WTC11 (cell line): Measurements from ENCODE around the gene MED27. TPM values are rescaled to one million over a fixed set of nuclear protein-coding genes. Genes with fewer than 3 reads are reported as not detected.
A peak's percentile ranks its signal among the peaks of the same experiment; 100 is the strongest.

Experiments used
- ATAC-seq: fragments of 200-7000 bp; cut with Tn5 transposase; 2 replicates; pipeline ENCODE4 v1.10.0; 2021; ENCODE audit warnings: mild to moderate bottlenecking, moderate library complexity
- CTCF ChIA-PET: fragments of 300-600 bp; sonication (Branson Sonifier 250); formaldehyde crosslinking; loops from one replicate; lab custom pipeline; 2021; ENCODE audit warnings: antibody characterized with exemption; lab: Charles Lee
- POLR2A ChIA-PET: fragments of 350-600 bp; sonication (Branson Sonifier 250); formaldehyde crosslinking; loops from one replicate; lab custom pipeline; 2021; ENCODE audit warnings: antibody characterized with exemption; lab: Charles Lee
- DNase-seq: peaks from one replicate; pipeline ENCODE4 v3.0.0; 2021; ENCODE audit warnings: low spot score
- H3K27ac Mint-ChIP-seq: 2 replicates; pipeline ENCODE4 v1.8.0; 2021; ENCODE audit warnings: mixed read lengths
- H3K27me3 Mint-ChIP-seq: 2 replicates; pipeline ENCODE4 v1.8.0; 2021; ENCODE audit warnings: low read depth, mild to moderate bottlenecking, moderate library complexity, mixed read lengths
- H3K36me3 Mint-ChIP-seq: 2 replicates; pipeline ENCODE4 v1.8.0; 2021; ENCODE audit warnings: mixed read lengths
- H3K4me1 Mint-ChIP-seq: 2 replicates; pipeline ENCODE4 v1.8.0; 2022; ENCODE audit warnings: mixed read lengths
- H3K4me3 Mint-ChIP-seq: 2 replicates; pipeline ENCODE4 v1.8.0; 2021; ENCODE audit warnings: mild to moderate bottlenecking, moderate library complexity, mixed read lengths
- H3K9me3 Mint-ChIP-seq: 2 replicates; pipeline ENCODE4 v1.8.0; 2021; ENCODE audit warnings: mixed read lengths
- AR ChIP-seq: fragments of 250-450 bp; sonication (Bioruptor Pico); IDR thresholded peaks from 2 replicates; pipeline ENCODE4 v1.9.0; 2021; ENCODE audit warnings: mild to moderate bottlenecking
- ARID4B ChIP-seq: sonication (generic); formaldehyde crosslinking; IDR thresholded peaks from 2 replicates; pipeline ENCODE4 v1.8.0; 2023; ENCODE audit warnings: missing genetic modification reagents, mild to moderate bottlenecking, borderline replicate concordance
- ATF1 ChIP-seq: sonication (generic); formaldehyde crosslinking; IDR thresholded peaks from 2 replicates; pipeline ENCODE4 v1.8.1; 2023; ENCODE audit warnings: mild to moderate bottlenecking, moderate library complexity, missing genetic modification reagents
- CREM ChIP-seq: sonication (generic); formaldehyde crosslinking; IDR thresholded peaks from 2 replicates; pipeline ENCODE4 v1.8.1; 2022; ENCODE audit warnings: mild to moderate bottlenecking, missing genetic modification reagents, moderate library complexity
- FOXJ3 ChIP-seq: sonication (generic); formaldehyde crosslinking; IDR thresholded peaks from 2 replicates; pipeline ENCODE4 v1.9.0; 2021; ENCODE audit warnings: missing genetic modification reagents, mild to moderate bottlenecking, borderline replicate concordance
- FOXP1 ChIP-seq: sonication (generic); formaldehyde crosslinking; IDR thresholded peaks from 2 replicates; pipeline ENCODE4 v1.8.0; 2022; ENCODE audit warnings: missing genetic modification reagents, mild to moderate bottlenecking, moderate library complexity, borderline replicate concordance
- HMGA2 ChIP-seq: fragments of 250-450 bp; sonication (Bioruptor Pico); IDR thresholded peaks from 2 replicates; pipeline ENCODE4 v1.4.0; 2021; ENCODE audit warnings: mild to moderate bottlenecking, moderate library complexity
- MYBL2 ChIP-seq: sonication (generic); formaldehyde crosslinking; IDR thresholded peaks from 2 replicates; pipeline ENCODE4 v1.8.1; 2023; ENCODE audit warnings: mild to moderate bottlenecking, moderate library complexity, missing genetic modification reagents
- PRDM15 ChIP-seq: sonication (generic); formaldehyde crosslinking; IDR thresholded peaks from 2 replicates; pipeline ENCODE4 v1.8.0; 2022; ENCODE audit warnings: missing genetic modification reagents
- PREB ChIP-seq: sonication (generic); formaldehyde crosslinking; IDR thresholded peaks from 2 replicates; pipeline ENCODE4 v1.8.1; 2022; ENCODE audit warnings: mild to moderate bottlenecking, missing genetic modification reagents, moderate library complexity, borderline replicate concordance
- RELA ChIP-seq: sonication (generic); formaldehyde crosslinking; IDR thresholded peaks from 2 replicates; pipeline ENCODE4 v1.8.1; 2022; ENCODE audit warnings: missing genetic modification reagents, mild to moderate bottlenecking, borderline replicate concordance
- RORB ChIP-seq: fragments of 250-450 bp; sonication (Bioruptor Pico); IDR thresholded peaks from 2 replicates; pipeline ENCODE4 v1.9.0; 2021; ENCODE audit warnings: mild to moderate bottlenecking
- SMAD3 ChIP-seq: sonication (generic); formaldehyde crosslinking; IDR thresholded peaks from 2 replicates; pipeline ENCODE4 v1.8.0; 2022; ENCODE audit warnings: missing genetic modification reagents, mild to moderate bottlenecking, borderline replicate concordance
- SMAD4 ChIP-seq: sonication (generic); formaldehyde crosslinking; IDR thresholded peaks from 2 replicates; pipeline ENCODE4 v1.8.0; 2022; ENCODE audit warnings: mild to moderate bottlenecking, missing genetic modification reagents
- TP53 ChIP-seq: sonication (generic); formaldehyde crosslinking; IDR thresholded peaks from 2 replicates; pipeline ENCODE4 v1.8.1; 2023; ENCODE audit warnings: mild to moderate bottlenecking, missing genetic modification reagents
- ZNF138 ChIP-seq: sonication (generic); formaldehyde crosslinking; conservative IDR thresholded peaks from 2 replicates; pipeline ENCODE4 v1.8.1; 2022; ENCODE audit warnings: mild to moderate bottlenecking, moderate library complexity, missing genetic modification reagents
- ZNF317 ChIP-seq: sonication (generic); formaldehyde crosslinking; IDR thresholded peaks from 2 replicates; pipeline ENCODE4 v1.8.1; 2023; ENCODE audit warnings: low read depth, mild to moderate bottlenecking, moderate library complexity, missing genetic modification reagents, borderline replicate concordance
- total RNA-seq: library from RNA; stranded (reverse); gene quantifications from 3 replicates; pipeline ENCODE4 v1.2.3, GENCODE V29; 2021

The MED27 gene
- total RNA-seq, 1 experiment from 2014 or later = 27.9 TPM

- no peak for TF ChIP-seq AR (CRISPR knock-in tag)
Measured at GRCh38 chr9:132041798-132042197, 37.9 kb downstream of the MED27 start (continued).

GRCh38 chr9:132040808-132041207, 38.9 kb downstream of the MED27 start:
- Mint-ChIP-seq H3K27me3 (no peaks in the 10 kb centered on the region), H3K4me1 (peaks cover 5% of the 10 kb centered on the region)
- no peak for ATAC-seq
- no peak for DNase-seq
- no peak for TF ChIP-seq RELA
- TF ChIP-seq, all 79 proteins: peak for 0
- ChIA-PET CTCF (no interaction called here), POLR2A (no interaction called here)
- H3K4me3 Mint-ChIP-seq = no peak overlapping the region; the same call in 1 of the 2 replicates
- no peaks in the 10 kb centered on the region for H3K9me3 Mint-ChIP-seq
- peak overlapping the region; percentile 73; the same call in 1 of the 2 replicates for H3K27ac Mint-ChIP-seq
- no peaks in the 10 kb centered on the region for H3K36me3 Mint-ChIP-seq

GRCh38 chr9:132040246-132040645, 39.4 kb downstream of the MED27 start:
- Mint-ChIP-seq H3K4me1 (peaks cover 8% of the 10 kb centered on the region), H3K9me3 (no peaks in the 10 kb centered on the region), H3K27me3 (no peaks in the 10 kb centered on the region), H3K36me3 (no peaks in the 10 kb centered on the region), H3K27ac (peak overlapping the region; percentile 50; the same call in 1 of the 2 replicates), H3K4me3 (no peak overlapping the region)
- DNase-seq (no peak), ATAC-seq (no peak)
- ChIA-PET CTCF (no interaction called here), POLR2A (no interaction called here)
- no peak for TF ChIP-seq SMAD4
- no peak for TF ChIP-seq MYBL2 (CRISPR knock-in tag)
- TF ChIP-seq TP53 (CRISPR knock-in tag) = no peak
- no peak for TF ChIP-seq PREB (CRISPR knock-in tag)
- TF ChIP-seq ATF1 (CRISPR knock-in tag) = no peak
- TF ChIP-seq FOXJ3 (CRISPR knock-in tag) = no peak
- no peak for TF ChIP-seq SMAD3 (CRISPR knock-in tag)
- no peak for TF ChIP-seq ARID4B (CRISPR knock-in tag)
- no peak for TF ChIP-seq CREM
- TF ChIP-seq ZNF317 (CRISPR knock-in tag) = no peak
- no peak for TF ChIP-seq ZNF138 (CRISPR knock-in tag)
- no peak for TF ChIP-seq FOXP1
- no peak for TF ChIP-seq PRDM15 (CRISPR knock-in tag)
- TF ChIP-seq HMGA2 (CRISPR knock-in tag) = no peak
- TF ChIP-seq RORB = no peak
